GM19351 (cell line): ENCODE results near the gene PLSCR3.

Source experiments
- ATAC-seq: cut with Tn5 transposase; IDR thresholded peaks from one replicate; pipeline ENCODE4 v1.9.1; 2021; ENCODE audit warnings: mild to moderate bottlenecking, moderate library complexity; ENCODE audit not compliant: unreplicated experiment

PLSCR3 gene

DNA sequence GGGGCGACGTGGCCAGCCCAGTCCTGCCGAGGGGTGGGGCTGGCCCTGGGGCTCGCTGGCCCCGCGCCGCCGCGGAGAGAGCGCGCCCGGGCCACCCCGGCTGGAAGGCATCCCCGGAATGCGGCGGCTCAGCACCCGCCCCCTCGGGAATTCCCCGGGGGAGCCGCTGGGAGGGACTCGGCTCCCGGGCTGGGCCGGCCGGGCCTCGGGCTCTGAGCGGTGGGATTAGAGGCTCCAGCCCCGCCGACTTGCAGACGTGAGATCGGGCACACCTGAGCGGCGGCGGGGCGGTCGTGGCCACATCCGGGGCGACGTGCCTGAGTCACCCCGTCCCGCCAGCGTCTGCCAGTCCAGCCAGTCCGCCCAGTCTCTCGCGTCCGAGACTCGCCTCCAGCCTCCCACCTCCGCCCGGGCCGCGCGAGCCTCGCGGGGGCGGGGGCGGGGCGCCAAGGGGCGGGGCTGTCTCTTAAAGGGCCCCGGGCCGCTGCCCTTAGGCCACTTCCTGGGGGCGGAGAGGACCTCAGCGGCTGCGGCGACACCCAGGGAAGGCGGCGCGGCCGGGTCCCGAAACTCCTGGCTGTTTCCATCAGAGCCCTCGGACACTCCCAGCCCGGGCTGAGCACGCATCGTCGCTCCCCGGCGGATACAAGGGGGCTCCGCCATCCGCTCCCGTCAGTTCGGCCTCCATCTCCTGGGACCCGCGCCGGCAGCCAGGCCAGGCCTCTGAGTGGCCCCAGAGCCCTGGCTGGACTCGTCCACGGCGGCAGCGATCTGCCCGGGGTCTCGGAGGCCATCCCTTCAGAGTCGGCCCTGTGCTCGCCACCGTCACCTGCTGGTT, 42.4 kb downstream of the PLSCR3 start, which contains the start of gene KCTD11:
Gene KCTD11, plus strand, starts transcription at position 498 of the 838 bp plus-strand sequence.
- ATAC-seq, result peak; percentile 71

- ATAC-seq, result no peak
These were observed 45.7 kb downstream of the PLSCR3 start for GRCh38 chr17:7348478-7349242.

DNA sequence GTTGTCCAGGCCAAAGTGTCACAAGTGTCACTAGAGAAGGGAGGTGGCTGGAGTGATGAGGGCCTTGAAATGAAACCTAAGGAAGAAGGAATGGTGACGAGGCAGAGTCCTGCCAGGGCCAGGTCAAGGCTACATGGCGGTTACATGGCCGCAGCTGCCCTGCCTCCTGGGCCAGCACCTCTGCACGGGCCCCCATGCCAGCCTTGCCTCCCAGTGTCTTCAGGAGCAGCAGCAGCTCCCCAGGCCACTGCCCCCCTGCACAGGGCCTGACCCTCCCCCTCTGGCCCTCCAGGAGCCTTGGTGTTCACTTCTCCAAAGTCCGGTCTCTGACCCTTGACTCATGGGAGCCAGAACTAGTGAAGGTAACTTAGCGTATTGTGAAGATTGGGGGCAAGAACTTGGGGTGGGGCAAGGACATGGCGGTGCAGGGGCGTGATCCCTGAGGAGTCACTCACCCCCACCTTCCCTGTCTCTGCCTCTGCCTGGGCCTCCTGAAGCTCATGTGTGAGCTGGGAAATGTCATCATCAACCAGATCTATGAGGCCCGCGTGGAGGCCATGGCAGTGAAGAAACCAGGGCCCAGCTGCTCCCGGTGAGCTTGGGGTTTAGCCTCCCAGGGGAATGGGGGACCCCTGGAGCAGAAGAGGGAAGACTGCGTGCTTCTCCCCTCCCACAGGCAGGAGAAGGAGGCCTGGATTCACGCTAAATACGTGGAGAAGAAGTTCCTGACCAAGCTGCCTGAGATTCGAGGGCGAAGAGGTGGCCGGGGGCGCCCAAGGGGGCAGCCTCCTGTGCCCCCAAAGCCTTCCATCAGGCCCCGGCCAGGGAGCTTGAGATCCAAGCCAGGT, 46.5 kb downstream of the PLSCR3 start:
- ATAC-seq, result no peak

DNA sequence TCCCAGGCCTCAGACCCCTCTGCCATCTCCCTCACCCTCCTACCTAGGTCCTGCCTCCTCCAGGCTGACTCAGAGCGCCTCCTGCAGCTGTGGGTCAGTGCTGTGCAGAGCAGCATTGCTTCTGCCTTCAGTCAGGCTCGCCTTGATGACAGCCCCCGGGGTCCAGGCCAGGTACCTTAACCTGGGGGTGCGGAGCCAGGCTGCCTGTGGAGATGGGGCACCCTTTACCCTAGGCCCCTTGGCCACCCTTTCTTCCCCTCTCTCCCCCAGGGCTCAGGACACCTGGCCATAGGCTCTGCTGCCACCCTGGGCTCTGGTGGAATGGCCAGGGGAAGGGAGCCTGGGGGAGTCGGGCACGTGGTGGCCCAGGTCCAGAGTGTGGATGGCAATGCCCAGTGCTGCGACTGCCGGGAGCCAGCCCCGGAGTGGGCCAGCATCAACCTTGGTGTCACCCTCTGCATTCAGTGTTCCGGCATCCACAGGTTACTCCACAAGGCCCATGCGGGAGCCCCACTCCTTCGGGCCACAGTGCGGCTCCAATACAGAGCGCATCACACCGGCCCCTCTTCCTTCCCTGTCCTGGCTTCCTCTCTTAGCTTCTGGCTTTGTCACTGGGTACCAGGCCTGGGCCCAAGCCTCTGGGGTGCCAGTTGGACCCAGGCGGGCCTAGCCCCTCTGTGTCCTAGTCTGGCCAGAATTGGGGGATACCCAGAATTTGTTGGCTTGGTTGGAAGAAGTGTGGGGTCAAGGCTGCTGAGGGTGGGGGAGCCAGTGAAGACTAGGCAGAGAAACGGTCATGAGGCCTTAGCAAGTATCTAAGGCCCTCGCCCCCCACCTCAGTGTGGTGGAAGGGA, 47.3 kb downstream of the PLSCR3 start:
- ATAC-seq, result no peak

DNA sequence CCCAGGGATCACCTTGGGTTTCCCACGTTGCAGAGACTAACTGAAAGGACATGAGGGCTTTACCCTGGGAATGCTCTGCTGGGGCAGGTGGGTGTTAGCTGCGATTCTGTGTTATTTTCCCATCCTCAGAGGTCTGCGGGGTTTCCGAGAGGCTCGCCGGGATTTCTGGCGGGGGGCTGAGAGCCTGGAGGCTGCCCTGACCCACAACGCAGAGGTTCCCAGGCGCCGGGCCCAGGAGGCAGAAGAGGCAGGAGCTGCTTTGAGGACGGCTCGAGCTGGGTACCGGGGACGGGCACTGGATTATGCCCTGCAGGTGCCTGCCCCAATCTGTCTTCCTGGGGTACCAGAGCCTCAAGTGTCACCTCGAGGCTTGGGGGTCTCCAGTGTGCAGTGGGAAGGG, 51.1 kb downstream of the PLSCR3 start:
- no peak for ATAC-seq

- ATAC-seq, result no peak
These were observed 52.5 kb downstream of the PLSCR3 start for GRCh38 chr17:7341842-7342241.

- no peak for ATAC-seq
These were observed 54.1 kb downstream of the PLSCR3 start for GRCh38 chr17:7340179-7340578.
